ENCODE results near the gene HNRNPM.

- TF ChIP-seq CTCF (IDR thresholded peaks at IDR 0.05) (no peak), EP300 (IDR thresholded peaks at IDR 0.05) (no peak), POLR2A (IDR thresholded peaks at IDR 0.05) (no peak)
Observed at GRCh38 chr19:8503510-8503909, 58.7 kb downstream of the HNRNPM start.
